ENCODE data around the gene STAT6. TPM values are rescaled to one million over a fixed set of nuclear protein-coding genes. Genes with fewer than 3 reads are reported as not detected.

Gene STAT6
- total and polyA plus RNA-seq, 2 of the 8 experiments (the other 6 are each of a cell fraction or from before 2014, with no cell fraction given), result 32.9 to 38.7 TPM

GRCh38 chr12:57123813-57124212, 12.7 kb upstream of the STAT6 start:
- ChIA-PET POLR2A (ENCODE audit: partially characterized antibody) (interaction anchor here (0.7 to 2.8 kb wide), 13 partner anchors 8 to 113 kb away, joined by 3 to 9 read pairs (median 3); a partner anchor contains a TSS), CTCF (ENCODE audit: partially characterized antibody) (interaction anchor here (0.8 to 19.8 kb wide), 42 partner anchors 8 to 391 kb away, joined by 3 to 305 read pairs (median 6); partner anchors contain the start of genes LRP1-AS, NEMP1 and STAT6)
- Histone ChIP-seq H4K5ac (ENCODE audit: insufficient read length, low read depth, low read length) (no peak overlapping the region), H4K8ac (ENCODE audit: extremely low read depth, insufficient read depth, low read length) (no peak overlapping the region), H3K27ac (ENCODE audit: low read depth, low read length) (no peak overlapping the region), H3K9ac (replicated peaks in 1 of 4; ENCODE audit: extremely low read depth in 1 of 4, low read depth in 3 of 4, low read length in 3 of 4) (no peak overlapping the region), H3K36me3 (ENCODE audit: control insufficient read depth in 2 of 4, insufficient read depth in 4 of 4, low read length in 3 of 4) (no peaks in the 10 kb centered on the region), H3K4me2 (ENCODE audit: insufficient read depth in 1 of 2, low read depth in 2 of 2, low read length in 2 of 2) (no peak overlapping the region), H3K18ac (ENCODE audit: extremely low read depth, low read length) (no peak overlapping the region), H2BK15ac (ENCODE audit: low read length) (no peak overlapping the region), H3K79me2 (ENCODE audit: control insufficient read depth in 1 of 2, insufficient read depth in 2 of 2, low read length in 2 of 2) (no peaks in the 10 kb centered on the region), H3K4me1 (replicated peaks in 1 of 4; ENCODE audit: control insufficient read depth in 3 of 4, insufficient read depth in 4 of 4, low read length in 3 of 4) (peaks cover 0 to 5% (median 4%) of the 10 kb centered on the region in 4 experiments; a peak in 4 of 7 replicates), H2AFZ (ENCODE audit: low read length) (no peak overlapping the region), H2BK5ac (ENCODE audit: low read depth, low read length) (no peak overlapping the region), H3K4ac (replicated peaks; ENCODE audit: insufficient read length, low read depth, low read length) (no peak overlapping the region), H2BK12ac (ENCODE audit: low read depth, low read length) (no peak overlapping the region), H3K9me3 (ENCODE audit: insufficient read depth in 2 of 2, low read depth in 1 of 2, low read length in 1 of 2) (no peaks in the 10 kb centered on the region), H3K79me1 (ENCODE audit: low read depth, low read length) (no peaks in the 10 kb centered on the region), H3K23me2 (ENCODE audit: low read depth, low read length) (peaks cover 6% of the 10 kb centered on the region; the same call in 1 of the 2 replicates), H3K56ac (replicated peaks; ENCODE audit: insufficient read length, low read depth, low read length) (no peak overlapping the region), H3K4me3 (ENCODE audit: extremely low read depth in 1 of 4, insufficient read depth in 2 of 4, low read depth in 3 of 4, low read length in 4 of 4) (no peak overlapping the region), H2AK5ac (ENCODE audit: low read depth, low read length) (no peak overlapping the region), H3K14ac (ENCODE audit: insufficient read length) (no peak overlapping the region), H2BK20ac (ENCODE audit: low read length) (no peak overlapping the region), H4K91ac (replicated peaks; ENCODE audit: insufficient read length, low read length) (no peak overlapping the region), H3K23ac (ENCODE audit: insufficient read length) (no peak overlapping the region), H2BK120ac (replicated peaks; ENCODE audit: low read depth, low read length) (no peak overlapping the region), H4K20me1 (replicated peaks in 1 of 2; ENCODE audit: control insufficient read depth in 1 of 2, insufficient read depth in 2 of 2, low read length in 2 of 2) (no peaks in the 10 kb centered on the region), H3K27me3 (replicated peaks in 1 of 4; ENCODE audit: control insufficient read depth in 3 of 4, extremely low read depth in 1 of 4, insufficient read depth in 3 of 4, low read length in 3 of 4) (no peaks in the 10 kb centered on the region)
- FAIRE-seq (no peak), DNase-seq (ENCODE audit: low read depth in 1 of 2, low spot score in 2 of 2) (no peak)
- WGBS, 2 experiments (ENCODE audit: extremely low coverage in 1 of 2, insufficient coverage in 1 of 2, insufficient read length in 1 of 2, insufficient replicate concordance in 2 of 2, low coverage in 1 of 2, low lambda C conversion rate in 2 of 2, missing lambda C conversion rate in 1 of 2), result 68% methylated on average over 2 of the region's 2 CpGs; no CpG with 5 or more reads in 1 of the 2 experiments
- TF ChIP-seq SIRT6 (IDR thresholded peaks at IDR 0.05; ENCODE audit: low read length), result no peak
- TF ChIP-seq FOSL1 (IDR thresholded peaks at IDR 0.05; ENCODE audit: insufficient read depth, low read depth, low read length), result no peak
- TF ChIP-seq TCF12 (IDR thresholded peaks at IDR 0.05; ENCODE audit: low read depth, low read length), result no peak
- no peak for TF ChIP-seq CHD2 (IDR thresholded peaks at IDR 0.05; ENCODE audit: low read length)
- no peak for TF ChIP-seq MAX (IDR thresholded peaks at IDR 0.05)
- no peak for TF ChIP-seq CEBPB (IDR thresholded peaks at IDR 0.05; ENCODE audit: low read depth, low read length)
- no peak for TF ChIP-seq BCL11A (IDR thresholded peaks at IDR 0.05; ENCODE audit: low read depth in 2 of 2, low read length in 2 of 2)
- TF ChIP-seq, protein P1, sequence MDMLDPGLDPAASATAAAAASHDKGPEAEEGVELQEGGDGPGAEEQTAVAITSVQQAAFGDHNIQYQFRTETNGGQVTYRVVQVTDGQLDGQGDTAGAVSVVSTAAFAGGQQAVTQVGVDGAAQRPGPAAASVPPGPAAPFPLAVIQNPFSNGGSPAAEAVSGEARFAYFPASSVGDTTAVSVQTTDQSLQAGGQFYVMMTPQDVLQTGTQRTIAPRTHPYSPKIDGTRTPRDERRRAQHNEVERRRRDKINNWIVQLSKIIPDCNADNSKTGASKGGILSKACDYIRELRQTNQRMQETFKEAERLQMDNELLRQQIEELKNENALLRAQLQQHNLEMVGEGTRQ (IDR thresholded peaks at IDR 0.05; ENCODE audit: low read length), result no peak
- TF ChIP-seq, protein P2, sequence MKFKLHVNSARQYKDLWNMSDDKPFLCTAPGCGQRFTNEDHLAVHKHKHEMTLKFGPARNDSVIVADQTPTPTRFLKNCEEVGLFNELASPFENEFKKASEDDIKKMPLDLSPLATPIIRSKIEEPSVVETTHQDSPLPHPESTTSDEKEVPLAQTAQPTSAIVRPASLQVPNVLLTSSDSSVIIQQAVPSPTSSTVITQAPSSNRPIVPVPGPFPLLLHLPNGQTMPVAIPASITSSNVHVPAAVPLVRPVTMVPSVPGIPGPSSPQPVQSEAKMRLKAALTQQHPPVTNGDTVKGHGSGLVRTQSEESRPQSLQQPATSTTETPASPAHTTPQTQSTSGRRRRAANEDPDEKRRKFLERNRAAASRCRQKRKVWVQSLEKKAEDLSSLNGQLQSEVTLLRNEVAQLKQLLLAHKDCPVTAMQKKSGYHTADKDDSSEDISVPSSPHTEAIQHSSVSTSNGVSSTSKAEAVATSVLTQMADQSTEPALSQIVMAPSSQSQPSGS (IDR thresholded peaks at IDR 0.05; ENCODE audit: low read length), result no peak

Data from H1 (cell line).